PC-3 (cell line): ENCODE data around the gene PCDH9. TPM values are rescaled to one million over a fixed set of nuclear protein-coding genes. Genes with fewer than 3 reads are reported as not detected.

Experiments
- ATAC-seq: fragments of 200-7000 bp; cut with Tn5 transposase; 2 replicates; pipeline ENCODE4 v1.9.1; 2020; ENCODE audit warnings: mild to moderate bottlenecking, moderate library complexity
- BruUV-seq: library from RNA; stranded (reverse); fragments of 400-500 nt; replicated peaks from 2 replicates; lab custom pipeline; 2021; lab: Mats Ljungman, UMichigan
- CTCF ChIA-PET: fragments of 300-600 bp; sonication (Branson Sonifier 250); formaldehyde crosslinking; loops from one replicate; lab custom pipeline; 2022; ENCODE audit warnings: antibody characterized with exemption; lab: Charles Lee
- POLR2A ChIA-PET: fragments of 300-600 bp; sonication (Branson Sonifier 250); formaldehyde crosslinking; loops from one replicate; lab custom pipeline; 2022; ENCODE audit warnings: antibody characterized with exemption; ENCODE audit not compliant: unreplicated experiment; lab: Charles Lee
- DNase-seq: peaks from one replicate; pipeline ENCODE4 v3.0.0-alpha.2; 2015
- H2AFZ ChIP-seq: fragments of 300-600 bp; sonication (generic); 2 replicates; pipeline ENCODE4 v1.6.0; 2016; ENCODE audit warnings: antibody characterized with exemption, low read length
- H3F3A ChIP-seq: fragments of 300-600 bp; sonication (generic); one replicate; pipeline ENCODE4 v1.6.0; 2017; ENCODE audit warnings: antibody characterized with exemption, low read length, control low read depth, mild to moderate bottlenecking; ENCODE audit not compliant: unreplicated experiment
- H3K27ac ChIP-seq: fragments of 300-600 bp; sonication (generic); 2 replicates; pipeline ENCODE4 v1.5.1; 2016; ENCODE audit warnings: mild to moderate bottlenecking, low read length
- H3K27me3 ChIP-seq: fragments of 300-600 bp; sonication (generic); 2 replicates; pipeline ENCODE4 v1.6.1; 2016; ENCODE audit warnings: low read length, mixed read lengths
- H3K36me3 ChIP-seq: fragments of 300-600 bp; sonication (generic); 2 replicates; pipeline ENCODE4 v1.6.1; 2016; ENCODE audit warnings: low read depth, mixed run types, low read length, mixed read lengths
- H3K4me1 ChIP-seq: fragments of 300-600 bp; sonication (generic); 2 replicates; pipeline ENCODE4 v1.5.1; 2016; ENCODE audit warnings: low read length; ENCODE audit not compliant: insufficient read depth
- H3K4me2 ChIP-seq: fragments of 300-600 bp; sonication (generic); 2 replicates; pipeline ENCODE4 v1.6.0; 2016; ENCODE audit warnings: low read length
- H3K4me3 ChIP-seq: fragments of 300-600 bp; sonication (generic); 2 replicates; pipeline ENCODE4 v1.5.1; 2016; ENCODE audit warnings: mild to moderate bottlenecking, low read length, mixed read lengths
- H3K79me2 ChIP-seq: fragments of 300-600 bp; sonication (generic); 2 replicates; pipeline ENCODE4 v1.6.1; 2017; ENCODE audit warnings: low read length, mixed read lengths
- H3K9ac ChIP-seq: fragments of 300-600 bp; sonication (generic); 2 replicates; pipeline ENCODE4 v1.6.0; 2016; ENCODE audit warnings: mild to moderate bottlenecking, low read length
- H3K9me2 ChIP-seq: fragments of 300-600 bp; sonication (generic); replicated peaks from 2 replicates; pipeline ENCODE4 v1.6.1; 2016; ENCODE audit warnings: mixed run types, low read length, mixed read lengths
- H3K9me3 ChIP-seq: fragments of 300-600 bp; sonication (generic); 2 replicates; pipeline ENCODE4 v1.6.1; 2016; ENCODE audit warnings: low read length, mixed read lengths
- H4K20me1 ChIP-seq: fragments of 300-600 bp; sonication (generic); 2 replicates; pipeline ENCODE4 v1.6.1; 2016; ENCODE audit warnings: low read length, mixed read lengths
- CTCF ChIP-seq: fragments of 300-600 bp; sonication (generic); conservative IDR thresholded peaks from 2 replicates; pipeline ENCODE4 v1.5.1; 2017; ENCODE audit warnings: antibody characterized with exemption, low read depth, mild to moderate bottlenecking, low read length
- EZH2 ChIP-seq: fragments of 300-600 bp; sonication (generic); IDR thresholded peaks from one replicate; pipeline ENCODE4 v1.6.1; 2017; ENCODE audit warnings: antibody characterized with exemption, mild to moderate bottlenecking, low read length; ENCODE audit not compliant: unreplicated experiment
- EZH2phosphoT487 ChIP-seq: fragments of 300-600 bp; sonication (generic); IDR thresholded peaks from 2 replicates; pipeline ENCODE4 v1.6.1; 2018; ENCODE audit warnings: mild to moderate bottlenecking, antibody characterized with exemption, low read length, borderline replicate concordance
- intact Hi-C: fragments of 100-400 bp; cut with micrococcal nuclease; formaldehyde crosslinking; loops from 2 replicates; pipeline ENCODE4 v1.9.0; 2023
- total RNA-seq: library from RNA; depleted of rRNA; stranded (reverse); fragments of >200 nt; gene quantifications from 2 replicates; pipeline ENCODE4 v1.2.3, GENCODE V29; 2014

PCDH9 gene
- total RNA-seq, 1 experiment from 2014 or later: 0.98 TPM

GRCh38 chr13:67048821-67049150 lies 181.3 kb downstream of the PCDH9 start:
- intact Hi-C loops: no loop called here
- DNase-seq: no peak
- Histone ChIP-seq H3K9me3 (no peaks in the 10 kb centered on the region), H3K4me2 (no peak overlapping the region), H3K9ac (no peak overlapping the region), H4K20me1 (no peaks in the 10 kb centered on the region), H2AFZ (no peak overlapping the region), H3K9me2 (no peaks in the 10 kb centered on the region), H3F3A (no peaks in the 10 kb centered on the region), H3K79me2 (no peaks in the 10 kb centered on the region), H3K36me3 (no peaks in the 10 kb centered on the region), H3K27ac (no peak overlapping the region), H3K4me1 (no peaks in the 10 kb centered on the region), H3K4me3 (no peak overlapping the region), H3K27me3 (no peaks in the 10 kb centered on the region)
- no TSS peak for BruUV-seq
- ChIA-PET CTCF (no interaction called here), POLR2A (no interaction called here)
- no peak for TF ChIP-seq EZH2
- TF ChIP-seq EZH2phosphoT487: no peak
- TF ChIP-seq CTCF: no peak
- ATAC-seq: no peak

- Histone ChIP-seq H3K4me1 (no peaks in the 10 kb centered on the region), H3K27me3 (no peaks in the 10 kb centered on the region), H3K9ac (no peak overlapping the region), H3K4me3 (no peak overlapping the region), H3K4me2 (no peak overlapping the region), H4K20me1 (no peaks in the 10 kb centered on the region), H3K27ac (no peak overlapping the region), H3K79me2 (no peaks in the 10 kb centered on the region), H3F3A (no peaks in the 10 kb centered on the region), H3K9me3 (no peaks in the 10 kb centered on the region), H3K9me2 (no peaks in the 10 kb centered on the region), H3K36me3 (no peaks in the 10 kb centered on the region), H2AFZ (no peak overlapping the region)
- BruUV-seq: no TSS peak
- DNase-seq (no peak), ATAC-seq (no peak)
- intact Hi-C loops: no loop called here
- TF ChIP-seq CTCF: no peak
- TF ChIP-seq EZH2: no peak
- POLR2A ChIA-PET: no interaction called here
- CTCF ChIA-PET: no interaction called here
Measured at GRCh38 chr13:67048084-67048820, 181.9 kb downstream of the PCDH9 start.

- H4K20me1 ChIP-seq: no peaks in the 10 kb centered on the region
- H2AFZ ChIP-seq: no peak overlapping the region
- no peak overlapping the region for H3K4me3 ChIP-seq
- DNase-seq: no peak
- TF ChIP-seq CTCF (no peak), EZH2 (no peak), EZH2phosphoT487 (no peak)
- no peaks in the 10 kb centered on the region for H3K79me2 ChIP-seq
- BruUV-seq: no TSS peak
- H3K9me2 ChIP-seq: no peaks in the 10 kb centered on the region
- no peak overlapping the region for H3K4me2 ChIP-seq
- POLR2A ChIA-PET: no interaction called here
- no peaks in the 10 kb centered on the region for H3K27me3 ChIP-seq
- intact Hi-C loops: no loop called here
- no peaks in the 10 kb centered on the region for H3K36me3 ChIP-seq
- no peaks in the 10 kb centered on the region for H3F3A ChIP-seq
- CTCF ChIA-PET: no interaction called here
- no peak for ATAC-seq
- no peaks in the 10 kb centered on the region for H3K4me1 ChIP-seq
- H3K27ac ChIP-seq: no peak overlapping the region
- no peak overlapping the region for H3K9ac ChIP-seq
- H3K9me3 ChIP-seq: no peaks in the 10 kb centered on the region
Measured at GRCh38 chr13:67045357-67045756, 184.8 kb downstream of the PCDH9 start.
